Colonic mucosa (tissue), 4 donors: Measurements from ENCODE around the gene RPS6KA4. TPM values are rescaled to one million over a fixed set of nuclear protein-coding genes. Genes with fewer than 3 reads are reported as not detected.
A peak's percentile ranks its signal among the peaks of the same experiment; 100 is the strongest.

ENCODE experiments used
- DNase-seq: peaks from one replicate; pipeline ENCODE4 v3.0.0-alpha.2; 2020
- H3K27ac ChIP-seq: fragments of 200-600 bp; one replicate; pipeline ENCODE4 v1.8.0; 2021
- H3K27me3 ChIP-seq: fragments of 200-600 bp; one replicate; pipeline ENCODE4 v1.8.0; 2021
- H3K36me3 ChIP-seq: fragments of 200-600 bp; one replicate; pipeline ENCODE4 v1.8.0; 2021
- H3K4me1 ChIP-seq: fragments of 200-600 bp; one replicate; pipeline ENCODE4 v1.8.0; 2021; ENCODE audit warnings: mild to moderate bottlenecking
- H3K4me3 ChIP-seq: fragments of 200-600 bp; one replicate; pipeline ENCODE4 v1.8.0; 2021
- H3K9ac ChIP-seq, 2 donors: one replicate each; pipeline ENCODE4 v1.7.0; 2013; ENCODE audit warnings: control low read depth in 2 of 2, low read depth in 2 of 2, low read length in 2 of 2
- H3K9me3 ChIP-seq: fragments of 200-600 bp; one replicate; pipeline ENCODE4 v1.8.0; 2021
- intact Hi-C: fragments of 100-400 bp; cut with DNase I; formaldehyde crosslinking; loops from one replicate; pipeline ENCODE4 v1.14.1; 2022
- total RNA-seq, 2 donors: library from RNA; stranded (reverse); fragmentation: NEBNext Ultra II Directional in 1 of 2; extraction: Animal tissue kit (Norgen Biotek cat#: 25700) in 1 of 2; gene quantifications; one replicate each; pipeline ENCODE4 v1.2.1, GENCODE V29; 2021
- TF ChIP-seq, protein P1 (sequence below): fragments of 200-600 bp; IDR thresholded peaks from one replicate; pipeline ENCODE4 v1.8.0; 2022; ENCODE audit warnings: antibody characterized with exemption, mild to moderate bottlenecking
- donor health status: healthy.
- donor health status: DM: no; HTN: no; CAD: no.
- donor health status: DM: no; HTN: no; CAD: no.

RPS6KA4 gene
- total RNA-seq, 2 donors from 2014 or later: 28.9 to 59.1 TPM

DNA sequence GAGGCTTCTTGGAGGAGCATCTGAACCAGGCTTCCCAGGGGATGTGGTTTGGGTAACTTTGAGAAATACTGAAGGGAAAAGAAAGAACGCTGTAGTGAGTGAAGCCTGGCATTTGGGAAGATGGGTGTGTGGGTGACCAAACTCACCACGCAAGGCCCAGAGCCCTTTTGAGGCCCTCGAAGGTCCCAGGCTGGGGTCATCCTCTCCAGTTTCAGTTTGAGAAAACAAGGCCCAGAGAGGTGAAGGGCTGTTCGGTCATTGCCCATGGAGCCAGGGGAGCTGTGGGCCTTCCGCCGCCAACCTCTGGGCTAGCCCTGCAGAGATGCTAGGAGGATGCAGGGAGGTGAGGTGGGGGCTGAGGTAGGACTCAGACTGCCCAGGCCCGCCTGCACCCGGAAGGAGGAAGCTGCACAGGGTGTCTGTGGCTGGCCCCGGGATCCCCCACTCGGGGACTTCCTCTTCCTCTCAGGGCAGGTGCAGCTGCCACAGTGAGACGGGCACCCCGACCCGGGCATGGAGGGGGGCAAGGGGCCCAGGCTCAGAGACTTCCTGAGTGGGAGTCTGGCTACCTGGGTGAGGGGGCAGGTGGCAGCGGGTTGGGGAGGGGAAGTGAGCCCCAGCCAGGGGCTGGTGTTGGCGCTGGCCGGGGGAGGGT lies 19.1 kb upstream of the RPS6KA4 start, which contains the start of gene CCDC88B:
CCDC88B (plus strand) TSS at position 451 of the 655 bp plus-strand sequence; CDS start at position 514, 63 bp downstream.
- Histone ChIP-seq H3K27me3 (no peaks in the 10 kb centered on the region), H3K4me1 (peaks cover 11% of the 10 kb centered on the region), H3K9me3 (no peaks in the 10 kb centered on the region), H3K4me3 (peak within 1 kb of the TSS; percentile 19), H3K36me3 (no peaks in the 10 kb centered on the region), H3K27ac (no peak within 1 kb of the TSS), H3K9ac (peak within 1 kb of the TSS; percentile 51 to 53)
- intact Hi-C loops: no loop called here
- TF ChIP-seq, protein P1, sequence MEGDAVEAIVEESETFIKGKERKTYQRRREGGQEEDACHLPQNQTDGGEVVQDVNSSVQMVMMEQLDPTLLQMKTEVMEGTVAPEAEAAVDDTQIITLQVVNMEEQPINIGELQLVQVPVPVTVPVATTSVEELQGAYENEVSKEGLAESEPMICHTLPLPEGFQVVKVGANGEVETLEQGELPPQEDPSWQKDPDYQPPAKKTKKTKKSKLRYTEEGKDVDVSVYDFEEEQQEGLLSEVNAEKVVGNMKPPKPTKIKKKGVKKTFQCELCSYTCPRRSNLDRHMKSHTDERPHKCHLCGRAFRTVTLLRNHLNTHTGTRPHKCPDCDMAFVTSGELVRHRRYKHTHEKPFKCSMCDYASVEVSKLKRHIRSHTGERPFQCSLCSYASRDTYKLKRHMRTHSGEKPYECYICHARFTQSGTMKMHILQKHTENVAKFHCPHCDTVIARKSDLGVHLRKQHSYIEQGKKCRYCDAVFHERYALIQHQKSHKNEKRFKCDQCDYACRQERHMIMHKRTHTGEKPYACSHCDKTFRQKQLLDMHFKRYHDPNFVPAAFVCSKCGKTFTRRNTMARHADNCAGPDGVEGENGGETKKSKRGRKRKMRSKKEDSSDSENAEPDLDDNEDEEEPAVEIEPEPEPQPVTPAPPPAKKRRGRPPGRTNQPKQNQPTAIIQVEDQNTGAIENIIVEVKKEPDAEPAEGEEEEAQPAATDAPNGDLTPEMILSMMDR: no peak
- peak; percentile 70 for DNase-seq

- TF ChIP-seq, protein P1: no peak
- H3K27me3 ChIP-seq: no peaks in the 10 kb centered on the region
- peak overlapping the region; percentile 19 for H3K4me3 ChIP-seq
- intact Hi-C loops: no loop called here
- no peak overlapping the region for H3K27ac ChIP-seq
- peaks cover 7% of the 10 kb centered on the region for H3K4me1 ChIP-seq
- DNase-seq: peak; percentile 90
- peak overlapping the region; percentile 51 to 53 for H3K9ac ChIP-seq
- H3K9me3 ChIP-seq: no peaks in the 10 kb centered on the region
- H3K36me3 ChIP-seq: no peaks in the 10 kb centered on the region
These were observed 18.2 kb upstream of the RPS6KA4 start for GRCh38 chr11:64340671-64341335.

GRCh38 chr11:64341429-64341828 lies 17.5 kb upstream of the RPS6KA4 start:
- no peak for DNase-seq
- no peaks in the 10 kb centered on the region for H3K9me3 ChIP-seq
- intact Hi-C loops: no loop called here
- H3K9ac ChIP-seq: peak overlapping the region; percentile 51 to 52
- H3K27me3 ChIP-seq: no peaks in the 10 kb centered on the region
- H3K4me3 ChIP-seq: no peak overlapping the region
- TF ChIP-seq, protein P1: no peak
- peaks cover 7% of the 10 kb centered on the region for H3K4me1 ChIP-seq
- H3K27ac ChIP-seq: no peak overlapping the region
- H3K36me3 ChIP-seq: no peaks in the 10 kb centered on the region

GRCh38 chr11:64341851-64342791 lies 16.8 kb upstream of the RPS6KA4 start:
- peak overlapping the region; percentile 52 to 81 for H3K9ac ChIP-seq
- intact Hi-C loops: no loop called here
- peaks cover 7% of the 10 kb centered on the region for H3K4me1 ChIP-seq
- peak; percentile 97 for DNase-seq
- peak overlapping the region; percentile 29 for H3K27ac ChIP-seq
- no peaks in the 10 kb centered on the region for H3K27me3 ChIP-seq
- peak overlapping the region; percentile 36 for H3K4me3 ChIP-seq
- TF ChIP-seq, protein P1: peak; percentile 41
- H3K36me3 ChIP-seq: no peaks in the 10 kb centered on the region
- H3K9me3 ChIP-seq: no peaks in the 10 kb centered on the region
